Thoracic aorta (tissue), 2 donors: ENCODE data around the gene BARX2. TPM values are rescaled to one million over a fixed set of nuclear protein-coding genes. Genes with fewer than 3 reads are reported as not detected.

ENCODE experiments used
- ATAC-seq: fragments of 150-250 bp; one replicate; pipeline ENCODE4 v1.8.0; 2017; ENCODE audit warnings: low read depth; ENCODE audit not compliant: insufficient number of reproducible peaks, low FRiP score
- DNase-seq: peaks from one replicate; pipeline ENCODE4 v3.0.0-alpha.2; 2020; ENCODE audit warnings: low spot score
- H3K27ac ChIP-seq, 2 donors: fragments of 200-600 bp; sonication (generic); 1 replicate in 1 of 2; 2 replicates in 1 of 2; pipeline ENCODE4 v1.5.1; 2016; ENCODE audit warnings: mild to moderate bottlenecking in 2 of 2, moderate library complexity in 2 of 2
- H3K27me3 ChIP-seq: fragments of 200-600 bp; sonication (generic); replicated peaks from 2 replicates; pipeline ENCODE4 v1.6.0; 2016; ENCODE audit warnings: mild to moderate bottlenecking; ENCODE audit not compliant: insufficient read depth
- H3K36me3 ChIP-seq: fragments of 200-600 bp; sonication (generic); one replicate; pipeline ENCODE4 v1.5.1; 2016
- H3K4me1 ChIP-seq, 2 donors: fragments of 200-600 bp; sonication (generic); 1 replicate in 1 of 2; 2 replicates in 1 of 2; pipeline versions ENCODE4 v1.5.1 to v1.6.0; 2016; ENCODE audit warnings: low read depth in 2 of 2, mild to moderate bottlenecking in 1 of 2; ENCODE audit not compliant: control insufficient read depth in 1 of 2
- H3K4me3 ChIP-seq: fragments of 200-600 bp; sonication (generic); 2 replicates; pipeline ENCODE4 v1.5.1; 2016; ENCODE audit warnings: mild to moderate bottlenecking
- H3K9me3 ChIP-seq: fragments of 200-600 bp; sonication (generic); 2 replicates; pipeline ENCODE4 v1.5.1; 2016
- CTCF ChIP-seq: fragments of 200-600 bp; sonication (generic); IDR thresholded peaks from one replicate; pipeline ENCODE4 v1.5.1; 2019; ENCODE audit warnings: antibody characterized with exemption
- total RNA-seq, 2 donors: library from RNA; depleted of rRNA; stranded (reverse); fragments of >200 nt; gene quantifications; one replicate each; pipeline versions ENCODE4 v1.1.0 to v1.2.3, GENCODE V29; 2016

The BARX2 gene
- total RNA-seq, 2 donors from 2014 or later, result not detected

- no peaks in the 10 kb centered on the region for H3K36me3 ChIP-seq
- H3K27ac ChIP-seq, result no peak overlapping the region
- ATAC-seq, result no peak
Measured at GRCh38 chr11:129368889-129369672, 6.6 kb upstream of the BARX2 start.

GRCh38 chr11:129370715-129371114 lies 4.9 kb upstream of the BARX2 start:
- Histone ChIP-seq H3K4me1 (peaks cover 15 to 32% of the 10 kb centered on the region in 2 donors), H3K27me3 (peaks cover 4% of the 10 kb centered on the region), H3K4me3 (no peak overlapping the region), H3K36me3 (no peaks in the 10 kb centered on the region), H3K27ac (no peak overlapping the region), H3K9me3 (no peaks in the 10 kb centered on the region)
- DNase-seq (no peak), ATAC-seq (no peak)
- no peak for TF ChIP-seq CTCF

More at GRCh38 chr11:129368889-129369672, 6.6 kb upstream of the BARX2 start:
- no peak for DNase-seq
- no peaks in the 10 kb centered on the region for H3K9me3 ChIP-seq
- TF ChIP-seq CTCF, result no peak
- H3K4me1 ChIP-seq, result peaks cover 6 to 19% of the 10 kb centered on the region in 2 donors
- H3K4me3 ChIP-seq, result no peak overlapping the region
- H3K27me3 ChIP-seq, result peaks cover 4% of the 10 kb centered on the region

GRCh38 chr11:129372609-129373488 lies 2.8 kb upstream of the BARX2 start:
- no peak overlapping the region for H3K27ac ChIP-seq
- no peak for DNase-seq
- TF ChIP-seq CTCF, result no peak
- peak overlapping the region; percentile 63 for H3K4me3 ChIP-seq
- peaks cover 7% of the 10 kb centered on the region for H3K27me3 ChIP-seq
- H3K4me1 ChIP-seq, result peaks cover 15 to 38% of the 10 kb centered on the region in 2 donors
- no peaks in the 10 kb centered on the region for H3K9me3 ChIP-seq
- no peaks in the 10 kb centered on the region for H3K36me3 ChIP-seq
- no peak for ATAC-seq

- no peaks in the 10 kb centered on the region for H3K36me3 ChIP-seq
- H3K4me1 ChIP-seq, result peaks cover 15 to 38% of the 10 kb centered on the region in 2 donors
- TF ChIP-seq CTCF, result no peak
- no peak overlapping the region for H3K27ac ChIP-seq
- H3K4me3 ChIP-seq, result peak overlapping the region; percentile 63
- peaks cover 7% of the 10 kb centered on the region for H3K27me3 ChIP-seq
- DNase-seq, result no peak
- no peak for ATAC-seq
- H3K9me3 ChIP-seq, result no peaks in the 10 kb centered on the region
Measured at GRCh38 chr11:129373489-129373953, 2.1 kb upstream of the BARX2 start.
